CD4-positive, alpha-beta T cell treated with Interleukin-10 for 1 hour (primary cell): ENCODE measurements around the gene RBMX2.
"Not testable (repeated sequence)": the region's sequence is repeated elsewhere in the genome, so short reads cannot be mapped to it uniquely, and the experiment has no call there.

Source experiments
- DNase-seq: peaks from one replicate; pipeline ENCODE4 v3.0.0-alpha.2; 2020

RBMX2 gene, protein sequence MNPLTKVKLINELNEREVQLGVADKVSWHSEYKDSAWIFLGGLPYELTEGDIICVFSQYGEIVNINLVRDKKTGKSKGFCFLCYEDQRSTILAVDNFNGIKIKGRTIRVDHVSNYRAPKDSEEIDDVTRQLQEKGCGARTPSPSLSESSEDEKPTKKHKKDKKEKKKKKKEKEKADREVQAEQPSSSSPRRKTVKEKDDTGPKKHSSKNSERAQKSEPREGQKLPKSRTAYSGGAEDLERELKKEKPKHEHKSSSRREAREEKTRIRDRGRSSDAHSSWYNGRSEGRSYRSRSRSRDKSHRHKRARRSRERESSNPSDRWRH

DNA sequence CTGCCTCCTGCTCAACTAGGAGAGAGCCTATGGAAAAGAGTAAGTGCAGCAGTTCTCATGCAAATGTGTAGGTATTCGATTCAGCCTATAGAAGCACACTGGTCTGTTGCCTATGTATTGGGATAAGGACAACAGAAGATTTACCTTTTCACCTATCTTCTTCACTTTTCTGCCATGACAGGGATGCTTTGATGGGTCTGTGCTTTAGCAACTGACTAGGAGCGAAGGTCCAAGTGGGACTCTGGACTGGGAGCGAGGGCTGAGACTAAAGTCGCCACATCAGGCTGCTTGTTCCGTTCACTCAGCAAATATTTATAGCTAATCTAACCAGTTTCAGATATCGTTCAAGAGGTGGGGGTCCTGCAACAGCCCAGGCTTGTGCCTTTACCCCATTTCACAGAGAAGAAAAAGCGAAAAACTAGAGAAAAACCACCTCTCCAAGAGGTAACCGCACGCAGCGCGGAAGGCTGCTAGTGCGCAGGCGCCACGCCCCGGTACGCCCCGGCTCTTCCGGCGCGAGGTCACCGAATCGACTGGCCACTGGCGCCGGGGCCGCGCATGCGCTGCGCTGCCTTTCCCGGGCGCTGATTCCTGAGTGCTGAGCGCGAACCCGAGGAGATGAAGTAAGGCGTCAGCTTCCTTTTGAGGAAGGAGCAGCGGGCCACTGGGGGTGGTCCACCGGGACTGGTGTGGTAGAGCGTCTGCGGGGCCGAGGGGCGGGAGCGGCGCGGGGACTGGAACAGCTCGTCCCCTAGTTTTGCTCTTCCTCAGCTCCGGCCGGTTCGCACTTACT, at the start of gene RBMX2:
Gene RBMX2, plus strand, starts transcription at position 573 of the 793 bp plus-strand sequence. Its CDS starts 46 bp downstream, at position 619.
- peak; percentile 76 for DNase-seq

DNA sequence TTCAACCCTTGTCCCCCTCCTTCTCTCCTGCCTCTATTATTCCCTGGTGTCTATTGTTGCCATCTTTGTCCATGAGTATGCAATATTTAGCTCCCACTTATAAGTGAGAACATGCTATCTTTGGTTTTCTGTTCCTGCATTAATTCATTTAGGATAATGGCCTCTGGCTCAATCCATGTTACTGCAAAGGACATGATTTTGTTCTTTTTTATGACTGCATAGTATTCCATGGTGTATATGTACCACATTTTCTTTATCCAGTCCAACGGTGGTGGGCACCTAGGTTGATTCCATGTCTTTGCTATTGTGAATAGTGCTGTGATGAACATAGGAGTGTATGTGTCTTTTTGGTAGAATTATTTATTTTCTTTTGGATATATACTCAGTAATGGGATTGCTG, 49.7 kb upstream of the RBMX2 start:
- DNase-seq: not testable (repeated sequence)

DNA sequence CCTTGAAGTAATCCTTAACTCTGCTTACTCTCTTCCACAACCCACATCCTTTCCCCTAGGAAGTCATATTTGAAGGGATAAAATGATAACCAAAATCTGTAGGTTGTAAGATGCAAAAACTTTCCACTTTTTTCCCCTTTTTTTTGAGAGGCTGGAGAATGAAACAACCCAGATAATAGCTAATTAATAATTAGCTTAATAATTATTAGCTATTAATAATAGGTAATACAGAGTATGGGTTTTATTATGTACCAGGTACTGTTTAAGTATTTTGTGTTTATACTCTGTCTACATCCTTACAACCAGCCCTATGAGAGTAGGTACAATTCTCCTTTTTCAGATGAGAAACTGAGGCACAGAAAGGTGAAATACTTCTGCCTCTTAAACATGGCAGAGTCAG, 25.7 kb upstream of the RBMX2 start:
- no peak for DNase-seq

DNA sequence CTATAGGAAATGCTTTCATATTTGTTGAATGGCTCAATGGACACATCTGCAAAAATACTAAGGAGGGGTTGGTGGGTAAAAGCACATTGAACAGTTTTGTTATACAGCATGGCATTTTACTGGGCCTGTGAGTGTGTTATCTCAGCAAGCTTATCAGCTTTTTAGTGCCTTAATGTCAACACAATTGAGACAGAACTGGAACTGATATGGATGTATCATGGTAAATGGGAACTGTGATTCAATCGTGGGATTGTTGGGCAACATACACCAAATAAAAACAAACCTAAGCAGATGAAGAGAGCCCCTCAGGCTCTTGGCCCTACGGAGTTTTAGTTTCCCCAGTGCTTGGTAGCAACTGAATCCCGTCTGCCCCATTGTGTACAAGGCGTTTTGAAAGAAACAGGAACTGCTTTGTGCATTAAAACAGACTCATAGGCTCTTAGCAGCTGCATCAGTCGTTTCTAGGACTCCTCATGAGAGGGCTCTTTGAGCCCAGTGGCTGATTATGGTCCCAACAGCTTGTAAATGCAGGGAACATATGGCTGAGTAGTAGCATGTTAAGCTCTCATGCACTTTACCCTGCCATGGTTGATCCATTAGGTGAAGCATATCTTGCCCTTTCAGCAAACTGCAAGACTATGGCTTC, 23.6 kb upstream of the RBMX2 start:
- no peak for DNase-seq

DNA sequence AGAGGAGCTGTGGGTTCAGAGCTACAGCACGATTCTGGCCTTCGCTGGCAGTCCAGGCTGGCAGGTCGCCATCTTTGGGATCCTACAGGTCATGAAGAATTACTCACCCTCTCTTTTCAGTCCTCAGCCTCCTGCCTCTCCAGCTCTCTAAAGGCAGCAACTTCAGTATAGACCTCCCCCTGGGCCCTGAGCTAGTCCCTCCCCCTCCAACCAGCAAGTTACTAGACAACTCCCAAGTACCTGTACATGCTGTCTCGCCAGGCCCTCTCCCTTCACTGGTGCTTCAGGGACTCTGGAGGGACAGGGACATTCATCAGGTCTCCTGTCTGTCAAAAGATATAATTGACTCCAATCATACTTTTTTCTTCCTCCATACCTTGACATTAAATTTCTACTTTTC, 16.3 kb upstream of the RBMX2 start, which contains the start of gene GPR119:
Gene GPR119, minus strand, starts transcription at position 155 of the 400 bp plus-strand sequence. CDS start 227 bp downstream, outside the sequence.
- DNase-seq: no peak

DNA sequence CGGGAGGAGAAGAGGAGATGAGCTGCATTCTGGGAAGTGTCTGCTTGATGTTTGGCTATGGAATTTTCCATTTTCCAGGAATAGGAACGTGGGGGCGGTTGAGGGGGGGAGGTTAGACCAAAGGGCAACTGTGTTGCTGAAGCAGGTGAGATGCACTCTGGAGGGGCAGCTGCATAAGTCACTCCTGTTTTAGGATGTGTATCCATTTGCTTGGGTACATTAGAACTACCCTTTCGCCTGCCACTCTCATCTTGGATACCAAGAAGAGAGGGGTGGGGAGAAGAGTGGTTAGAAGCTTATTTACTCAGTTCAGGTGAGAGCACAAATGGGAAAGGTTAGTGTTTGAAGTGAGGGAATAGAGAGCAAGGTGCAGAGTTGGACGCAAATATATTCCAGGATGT, 15.4 kb upstream of the RBMX2 start:
- DNase-seq: no peak

DNA sequence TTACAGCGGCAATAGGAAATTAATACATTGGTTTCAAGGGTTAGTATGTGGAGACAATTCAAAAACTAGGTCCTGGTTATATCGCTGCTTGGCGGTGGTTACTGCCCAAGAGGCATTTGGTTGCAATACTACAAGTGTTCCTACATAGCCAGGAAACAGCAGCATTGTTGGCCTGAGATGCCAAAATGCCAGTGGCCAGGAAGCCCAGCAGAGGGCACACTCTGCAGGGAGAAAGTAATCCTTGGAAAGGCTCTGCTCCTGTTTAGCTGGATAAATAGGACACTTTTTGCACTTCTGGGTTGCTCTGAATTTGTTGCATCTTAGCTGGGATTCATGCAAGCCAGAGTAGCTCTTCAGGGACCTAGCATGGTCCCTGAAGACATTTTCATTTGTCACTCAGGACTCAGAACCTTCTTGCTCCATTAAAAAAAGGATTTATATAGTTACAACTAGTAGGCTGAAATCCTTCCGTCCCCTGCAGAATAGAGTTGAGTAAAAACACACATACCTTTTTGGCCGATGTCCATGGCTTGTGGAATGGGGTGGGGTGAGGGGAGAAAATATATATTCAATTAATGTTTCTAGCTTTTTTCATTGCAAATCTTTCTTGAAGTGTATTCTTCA, 8.2 kb upstream of the RBMX2 start:
- DNase-seq: no peak

DNA sequence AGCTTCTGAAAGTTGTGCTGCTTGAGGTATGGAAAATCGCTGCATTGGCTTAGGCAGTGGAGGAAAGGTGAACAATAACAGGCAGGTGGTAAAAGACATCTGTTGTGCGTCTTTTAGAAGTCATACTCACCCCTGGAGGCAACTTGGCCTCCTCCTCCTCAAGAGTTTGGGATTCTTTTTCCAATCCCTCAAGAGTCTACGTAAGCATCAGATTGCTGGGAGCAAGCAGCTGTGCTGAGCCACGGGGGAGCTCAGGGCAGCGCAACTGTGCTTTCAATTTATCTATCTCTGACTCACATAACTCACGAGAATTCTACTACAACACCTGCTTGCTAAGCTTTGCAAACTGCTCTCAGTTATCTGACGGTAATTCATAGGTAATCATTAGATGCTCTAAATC, 6.4 kb upstream of the RBMX2 start:
- DNase-seq: no peak

DNA sequence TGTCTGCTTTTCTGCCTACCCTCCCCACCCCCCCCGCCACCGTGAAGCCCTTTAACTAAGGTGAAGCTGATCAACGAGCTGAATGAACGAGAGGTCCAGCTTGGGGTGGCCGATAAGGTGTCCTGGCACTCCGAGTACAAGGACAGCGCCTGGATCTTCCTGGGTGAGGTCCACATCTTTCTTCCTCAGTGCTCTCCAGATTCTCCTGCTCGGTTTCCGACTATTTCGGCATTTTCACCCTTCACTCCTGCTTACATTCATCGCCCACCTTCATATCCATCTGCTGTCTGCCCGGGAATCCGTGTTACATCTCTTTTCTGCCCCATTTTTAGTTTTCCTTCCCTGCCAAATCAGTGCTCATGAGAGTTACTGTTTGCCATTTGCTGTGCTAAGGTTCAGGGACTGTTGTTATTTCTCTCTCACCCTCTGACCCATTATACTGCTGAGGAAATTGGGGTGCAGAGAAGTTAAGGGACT, 459 bp downstream of the RBMX2 start:
- no peak for DNase-seq

DNA sequence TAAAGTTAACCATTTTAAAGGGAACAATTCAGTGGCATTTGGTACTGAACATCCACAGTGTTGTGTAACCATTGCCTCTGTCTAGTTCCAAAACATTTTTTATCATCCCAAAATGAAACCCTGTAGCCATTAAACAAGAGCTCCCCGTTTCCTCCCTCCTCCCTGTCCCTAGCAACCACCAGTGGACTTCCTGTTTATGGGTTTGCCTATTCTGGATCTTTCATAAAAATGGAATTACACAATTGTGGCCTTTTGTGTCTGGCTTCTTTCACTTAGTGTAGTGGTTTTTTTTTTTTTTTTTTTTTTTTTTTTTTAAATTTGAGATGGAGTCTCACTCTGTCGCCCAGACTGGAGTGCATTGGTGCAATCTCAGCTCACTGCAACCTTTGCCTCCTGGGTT, 11.6 kb downstream of the RBMX2 start:
- DNase-seq: no peak

DNA sequence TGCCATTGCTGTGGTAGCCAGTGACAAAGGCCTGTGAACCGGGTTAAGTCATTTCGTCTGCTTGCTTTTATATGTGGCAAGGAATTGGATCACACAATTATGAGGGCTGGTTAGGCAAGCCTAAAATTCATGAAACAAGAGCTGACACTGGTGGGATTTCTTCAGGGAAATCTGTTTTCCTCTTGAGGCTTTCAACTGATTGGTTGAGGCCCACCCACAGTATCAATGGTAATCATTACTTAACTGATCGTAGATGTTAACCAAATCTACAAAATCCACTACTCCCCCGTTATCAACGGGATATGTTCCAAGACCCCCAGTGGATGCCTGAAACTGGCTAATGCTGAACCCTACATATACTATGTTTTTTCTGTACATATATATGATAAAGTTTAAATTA, 13.0 kb downstream of the RBMX2 start:
- no peak for DNase-seq

DNA sequence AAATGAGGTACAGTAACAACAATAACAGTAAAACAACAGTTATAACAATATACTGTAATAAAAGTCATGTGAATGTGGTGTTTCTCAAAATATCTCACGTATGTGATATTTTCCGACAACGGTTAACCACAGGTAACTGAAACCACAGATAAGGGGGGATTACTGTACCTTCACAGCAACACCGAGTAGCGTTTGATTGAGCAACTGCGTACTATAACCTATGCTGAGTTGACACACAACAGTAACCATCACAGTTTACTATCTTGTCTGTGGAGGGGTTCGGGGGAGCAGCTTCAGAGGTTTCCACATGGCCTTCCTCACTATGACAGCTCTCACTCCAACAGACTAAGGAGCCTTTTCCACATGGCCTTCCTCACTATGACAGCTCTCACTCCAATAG, 13.4 kb downstream of the RBMX2 start:
- no peak for DNase-seq

DNA sequence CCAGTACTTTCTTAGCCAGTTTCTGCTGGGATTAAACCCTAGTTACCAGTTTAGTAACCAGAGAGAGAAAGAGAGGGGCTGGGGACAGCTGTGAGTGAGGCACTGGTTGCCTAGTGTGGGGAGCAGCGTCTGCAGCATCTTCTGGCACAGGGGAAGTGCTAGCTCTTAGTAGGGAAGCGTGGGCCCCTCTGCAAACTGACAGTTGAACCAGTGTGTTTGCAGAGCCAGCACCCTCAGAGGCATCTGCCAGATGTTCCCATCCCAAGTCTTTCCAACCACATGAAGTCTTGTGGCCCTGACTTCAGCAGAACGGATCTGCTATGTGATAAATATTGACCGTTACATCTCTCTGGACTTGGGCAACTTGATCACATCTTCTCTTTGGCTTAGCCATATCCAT, 15.0 kb downstream of the RBMX2 start:
- no peak for DNase-seq

DNA sequence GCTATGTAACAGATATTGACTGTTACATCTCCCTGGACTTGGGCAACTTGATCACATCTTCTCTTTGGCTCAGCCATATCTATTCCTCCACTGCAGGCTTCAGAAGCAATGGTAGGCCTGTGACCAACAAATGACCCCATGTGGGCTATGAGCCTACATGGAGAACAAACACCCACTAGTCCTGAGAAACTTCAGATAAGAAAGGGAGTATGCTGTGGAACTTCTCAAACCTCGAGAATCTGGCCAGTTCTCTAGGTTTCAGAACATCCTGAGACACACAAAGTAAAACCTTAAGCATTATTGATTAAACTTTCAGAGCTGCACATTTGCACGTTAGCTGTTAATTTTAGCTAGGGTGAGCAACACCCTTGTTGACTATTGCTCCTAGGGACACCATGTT, 16.3 kb downstream of the RBMX2 start:
- no peak for DNase-seq

DNA sequence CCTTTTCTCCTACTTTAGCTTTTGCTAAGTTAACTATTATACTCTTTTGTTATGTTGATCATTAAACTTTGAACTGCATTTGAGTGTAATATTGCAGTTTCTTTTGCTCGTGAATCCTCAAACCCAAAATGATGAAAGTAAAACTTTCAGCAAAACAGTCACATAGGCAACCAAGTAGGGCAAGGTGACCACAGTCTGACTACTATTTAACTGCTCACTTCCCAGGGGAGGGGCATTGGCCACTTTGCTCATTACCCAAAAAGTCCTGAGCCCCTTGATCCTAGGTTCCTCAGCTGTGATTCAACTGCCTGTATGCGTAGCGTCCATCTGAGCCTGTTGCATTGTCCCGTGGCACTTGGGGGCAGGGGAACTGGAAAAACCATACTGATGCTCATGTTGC, 17.0 kb downstream of the RBMX2 start:
- DNase-seq: no peak

DNA sequence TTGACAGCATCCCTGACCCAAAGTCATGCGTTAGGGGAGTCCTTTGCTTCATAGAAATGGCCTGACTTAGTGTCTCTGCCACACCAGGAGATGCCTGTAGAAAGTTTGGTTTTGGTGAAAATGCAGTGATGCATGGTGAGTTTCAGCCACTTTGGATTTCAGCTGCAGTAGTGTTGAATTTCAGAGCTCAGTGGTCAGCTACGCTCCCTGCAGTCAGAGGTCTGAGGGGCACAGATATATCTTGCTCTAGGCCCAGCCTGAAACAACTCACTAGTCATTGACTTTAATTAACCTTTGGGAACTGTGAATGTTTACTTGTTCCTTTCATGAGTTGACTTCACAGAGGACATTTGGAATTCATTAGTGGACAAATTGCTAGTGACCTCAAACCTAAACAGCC, 17.5 kb downstream of the RBMX2 start:
- no peak for DNase-seq

DNA sequence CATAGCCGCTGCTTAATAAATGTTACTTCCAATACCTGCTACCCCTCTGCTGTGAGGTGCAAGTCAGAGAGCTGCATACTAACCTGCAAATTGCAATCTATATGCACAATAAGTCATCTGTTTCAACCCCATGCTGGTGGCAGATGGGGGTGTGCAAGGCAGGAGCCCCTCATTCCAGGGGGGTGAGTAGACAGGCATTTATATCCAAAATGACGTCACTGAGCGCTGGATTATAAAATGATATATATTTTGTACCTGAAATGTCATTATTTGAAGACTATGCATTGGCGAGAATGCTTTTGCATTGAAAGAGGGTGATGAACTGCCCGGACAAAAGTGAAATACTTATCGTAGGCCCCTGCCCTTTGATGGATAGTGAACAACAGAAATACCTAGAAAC, 24.7 kb downstream of the RBMX2 start:
- no peak for DNase-seq

DNA sequence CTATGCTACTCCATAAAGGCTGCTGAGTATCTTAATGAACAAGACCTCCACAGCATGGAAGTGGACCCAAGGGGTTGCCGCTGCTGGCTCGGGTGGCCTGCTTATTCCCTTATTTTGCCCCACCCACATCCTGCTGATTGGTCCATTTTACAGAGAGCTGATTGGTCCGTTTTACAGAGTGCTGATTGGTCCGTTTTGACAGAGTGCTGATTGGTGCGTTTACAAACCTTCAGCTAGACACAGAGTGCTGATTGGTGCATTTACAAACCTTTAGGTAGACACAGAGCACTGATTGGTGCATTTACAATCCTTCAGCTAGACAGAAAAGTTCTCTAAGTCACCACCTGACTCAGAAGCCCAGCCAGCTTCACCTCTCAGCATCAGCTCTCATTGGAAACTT, 27.4 kb downstream of the RBMX2 start:
- DNase-seq: not testable (repeated sequence)

DNA sequence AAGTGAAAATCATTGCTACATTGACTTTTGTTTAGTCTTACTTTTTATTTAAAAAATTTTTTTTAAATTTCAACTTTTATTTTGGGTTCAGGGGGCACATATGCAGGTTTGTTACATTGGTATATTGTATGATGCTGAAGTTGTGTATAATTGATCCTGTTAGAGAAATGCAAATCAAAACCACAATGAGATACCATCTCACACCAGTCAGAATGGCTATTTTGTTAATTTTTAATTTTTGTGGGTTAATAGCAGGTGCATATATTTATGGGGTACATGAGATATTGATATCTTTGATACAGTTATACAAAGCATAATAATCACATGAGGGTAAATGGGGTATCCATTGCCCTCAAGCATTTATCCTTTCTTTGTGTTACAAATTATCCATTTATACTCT, 34.1 kb downstream of the RBMX2 start:
- no peak for DNase-seq

DNA sequence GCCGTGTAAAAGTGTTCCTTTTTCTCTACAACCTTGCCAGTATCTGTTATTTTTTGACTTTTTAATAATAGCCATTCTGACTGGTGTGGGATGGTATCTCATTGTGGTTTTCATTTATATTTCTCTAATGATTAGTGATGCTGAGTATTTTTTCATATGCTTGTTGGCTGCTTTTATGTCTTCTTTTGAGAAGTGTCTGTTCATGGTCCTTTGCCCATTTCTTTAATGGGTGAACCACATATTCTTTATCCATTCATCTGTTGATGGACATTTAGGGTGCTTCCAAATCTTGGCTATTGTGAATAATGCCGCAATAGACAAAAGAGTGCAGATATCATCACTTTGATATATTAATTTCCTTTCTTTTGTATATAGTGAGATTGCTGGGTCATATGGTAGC, 36.2 kb downstream of the RBMX2 start:
- DNase-seq: not testable (repeated sequence)

DNA sequence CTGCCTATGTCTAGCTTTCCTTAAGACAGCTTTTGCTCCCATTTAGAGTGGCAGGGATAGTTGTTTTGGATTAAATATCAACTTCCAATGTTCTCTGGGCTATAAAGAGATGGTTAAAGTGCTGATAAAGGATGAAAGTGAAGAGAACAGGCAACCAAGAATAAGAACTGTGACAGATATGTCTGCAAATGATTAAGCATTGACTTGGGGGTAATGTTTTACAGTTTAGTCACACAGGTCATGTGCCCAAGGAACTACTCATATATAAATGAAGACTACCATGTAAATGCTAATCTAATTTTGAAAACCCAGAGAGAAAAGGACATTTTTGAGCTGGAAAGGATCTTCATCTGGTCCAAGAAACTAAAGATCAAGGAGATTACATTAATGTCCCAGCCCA, 42.1 kb downstream of the RBMX2 start:
- DNase-seq: no peak

DNA sequence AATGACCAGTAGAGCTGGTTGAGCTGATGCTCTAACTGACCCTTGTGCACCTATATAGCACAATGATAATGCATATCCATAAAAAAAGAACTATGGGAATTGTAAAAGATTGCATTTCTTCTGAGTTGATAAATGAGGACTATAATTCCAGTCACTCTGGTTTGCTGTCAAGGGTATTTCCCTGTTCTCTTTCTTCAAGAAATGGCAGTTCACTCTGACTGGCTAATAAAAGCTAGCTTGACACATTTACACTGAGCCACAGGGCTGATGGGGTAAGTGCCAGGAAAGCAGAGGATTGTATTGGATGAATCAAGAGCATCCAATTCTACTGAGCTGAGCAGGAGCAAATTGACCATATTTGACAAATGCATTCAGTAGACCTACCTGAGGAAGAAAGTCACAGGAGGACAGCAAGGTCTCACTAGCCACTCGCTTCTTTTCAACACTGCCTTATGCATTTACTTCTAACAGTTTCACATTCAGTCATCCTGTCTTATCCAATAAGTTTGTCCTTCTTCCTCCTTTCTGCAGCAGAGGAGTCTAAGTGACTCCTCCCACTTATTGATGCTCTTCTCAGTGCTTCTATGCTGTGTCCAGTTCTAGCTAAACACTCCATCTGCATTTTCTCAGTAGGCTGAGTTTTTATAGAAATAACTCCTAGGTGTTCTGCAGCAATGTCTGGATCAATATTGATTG, 43.0 kb downstream of the RBMX2 start:
- DNase-seq: no peak

DNA sequence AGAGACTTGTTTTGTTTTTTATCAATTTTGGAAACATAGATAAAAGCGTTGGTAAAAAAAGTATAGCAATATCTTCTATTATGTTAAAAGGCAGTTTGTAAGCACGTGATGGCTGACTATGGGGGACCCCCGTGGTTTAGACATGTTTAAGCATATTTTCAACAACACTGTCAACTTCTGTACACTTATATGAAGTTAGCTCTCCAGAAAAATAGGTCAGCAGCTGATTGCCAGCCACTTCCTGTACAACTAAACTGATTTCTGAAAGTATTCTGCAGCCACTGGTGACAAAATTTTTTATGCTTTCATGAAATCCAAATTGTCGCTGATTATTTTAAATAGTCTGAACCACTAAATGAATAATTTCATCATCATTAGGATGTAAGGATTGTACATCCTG, 45.2 kb downstream of the RBMX2 start:
- DNase-seq: no peak
